Type B pancreatic cell (in vitro differentiated cells): ENCODE results near the gene USP26. TPM values are rescaled to one million over a fixed set of nuclear protein-coding genes. Genes with fewer than 3 reads are reported as not detected.
A peak's percentile ranks its signal among the peaks of the same experiment; 100 is the strongest.

Experiments used
- DNase-seq: peaks from one replicate; pipeline ENCODE4 v3.0.0; 2021; ENCODE audit warnings: mixed read lengths; ENCODE audit not compliant: unreplicated experiment; ENCODE audit errors: extremely low spot score
- H3K27ac Mint-ChIP-seq: 2 replicates; pipeline ENCODE4 v1.8.0; 2021; ENCODE audit warnings: mild to moderate bottlenecking, mixed read lengths
- H3K27me3 Mint-ChIP-seq: 2 replicates; pipeline ENCODE4 v1.8.0; 2021; ENCODE audit warnings: mixed read lengths
- H3K36me3 Mint-ChIP-seq: 2 replicates; pipeline ENCODE4 v1.8.0; 2021; ENCODE audit warnings: mixed read lengths
- H3K4me1 Mint-ChIP-seq: one replicate; pipeline ENCODE4 v1.8.0; 2021; ENCODE audit warnings: mixed read lengths; ENCODE audit not compliant: unreplicated experiment
- H3K4me3 Mint-ChIP-seq: 2 replicates; pipeline ENCODE4 v1.8.0; 2021; ENCODE audit warnings: mild to moderate bottlenecking, mixed read lengths
- H3K9me3 Mint-ChIP-seq: 2 replicates; pipeline ENCODE4 v1.8.0; 2021; ENCODE audit warnings: mixed read lengths
- CTCF ChIP-seq: fragments of 200-600 bp; sonication (generic); conservative IDR thresholded peaks from 2 replicates; pipeline ENCODE4 v1.5.0; 2021; ENCODE audit warnings: antibody characterized with exemption, mild to moderate bottlenecking
- total RNA-seq: library from RNA; stranded (reverse); gene quantifications from 2 replicates; pipeline ENCODE4 v1.2.1, GENCODE V29; 2021; ENCODE audit warnings: low replicate concordance

The USP26 gene
- total RNA-seq, 1 donor from 2014 or later: not detected

GRCh38 chrX:133007458-133007857, 89.5 kb downstream of the USP26 start:
- TF ChIP-seq CTCF: no peak
- Mint-ChIP-seq H3K36me3 (no peaks in the 10 kb centered on the region), H3K9me3 (peaks cover 10% of the 10 kb centered on the region), H3K27ac (no peak overlapping the region), H3K4me1 (peaks cover 5% of the 10 kb centered on the region), H3K27me3 (no peaks in the 10 kb centered on the region), H3K4me3 (no peak overlapping the region)
- DNase-seq: no peak

GRCh38 chrX:133005616-133006015, 91.3 kb downstream of the USP26 start:
- no peak for TF ChIP-seq CTCF
- no peak overlapping the region for H3K27ac Mint-ChIP-seq
- no peaks in the 10 kb centered on the region for H3K36me3 Mint-ChIP-seq
- H3K9me3 Mint-ChIP-seq: peaks cover 10% of the 10 kb centered on the region
- H3K4me1 Mint-ChIP-seq: peaks cover 5% of the 10 kb centered on the region
- H3K27me3 Mint-ChIP-seq: no peaks in the 10 kb centered on the region
- no peak overlapping the region for H3K4me3 Mint-ChIP-seq
- no peak for DNase-seq

- no peak overlapping the region for H3K4me3 Mint-ChIP-seq
- peaks cover 10% of the 10 kb centered on the region for H3K9me3 Mint-ChIP-seq
- no peaks in the 10 kb centered on the region for H3K27me3 Mint-ChIP-seq
- peaks cover 5% of the 10 kb centered on the region for H3K4me1 Mint-ChIP-seq
- DNase-seq: no peak
- peak; percentile 87 for TF ChIP-seq CTCF
- H3K27ac Mint-ChIP-seq: no peak overlapping the region
- H3K36me3 Mint-ChIP-seq: no peaks in the 10 kb centered on the region
Measured at GRCh38 chrX:133005042-133005441, 91.9 kb downstream of the USP26 start.

GRCh38 chrX:132999209-132999608, 97.7 kb downstream of the USP26 start:
- DNase-seq: no peak
- no peaks in the 10 kb centered on the region for H3K27me3 Mint-ChIP-seq
- H3K4me3 Mint-ChIP-seq: no peak overlapping the region
- H3K27ac Mint-ChIP-seq: no peak overlapping the region
- H3K4me1 Mint-ChIP-seq: no peaks in the 10 kb centered on the region
- no peak for TF ChIP-seq CTCF
- no peaks in the 10 kb centered on the region for H3K36me3 Mint-ChIP-seq
- H3K9me3 Mint-ChIP-seq: no peaks in the 10 kb centered on the region

- Mint-ChIP-seq H3K4me3 (no peak overlapping the region), H3K9me3 (peaks cover 8% of the 10 kb centered on the region), H3K27ac (no peak overlapping the region)
Measured at GRCh38 chrX:132990835-132991234, 106.1 kb downstream of the USP26 start.

More at GRCh38 chrX:132990835-132991234, 106.1 kb downstream of the USP26 start:
- no peak for DNase-seq
- Mint-ChIP-seq H3K27me3 (no peaks in the 10 kb centered on the region), H3K36me3 (no peaks in the 10 kb centered on the region), H3K4me1 (no peaks in the 10 kb centered on the region)
- no peak for TF ChIP-seq CTCF
